ENCODE results near the gene LONP2.
"Not testable (repeated sequence)": the region's sequence is repeated elsewhere in the genome, so short reads cannot be mapped to it uniquely, and the experiment has no call there.

Gene LONP2

DNA sequence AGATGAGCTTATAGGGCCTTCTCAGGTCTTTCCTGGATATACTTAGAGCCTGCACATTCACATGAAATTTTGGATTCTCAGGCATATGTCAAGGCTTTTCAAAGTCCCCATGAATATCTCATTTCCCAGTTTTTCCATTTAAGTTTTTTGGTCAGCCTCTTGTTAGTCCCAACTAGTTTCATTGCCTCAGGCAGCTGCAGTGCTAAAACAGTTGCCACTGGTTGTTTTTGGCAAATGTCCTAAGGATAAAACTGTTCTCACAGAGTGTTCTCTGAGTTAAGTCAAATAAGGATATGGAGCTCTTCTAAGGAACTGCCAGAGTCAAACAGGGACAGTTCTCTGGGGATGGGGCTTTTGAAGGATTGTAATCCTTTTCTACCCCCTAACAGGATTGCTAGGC is 43.1 kb downstream of the LONP2 start:
- DNase-seq (ENCODE audit: low read depth in 2 of 3, low spot score in 2 of 3): no peak

DNA sequence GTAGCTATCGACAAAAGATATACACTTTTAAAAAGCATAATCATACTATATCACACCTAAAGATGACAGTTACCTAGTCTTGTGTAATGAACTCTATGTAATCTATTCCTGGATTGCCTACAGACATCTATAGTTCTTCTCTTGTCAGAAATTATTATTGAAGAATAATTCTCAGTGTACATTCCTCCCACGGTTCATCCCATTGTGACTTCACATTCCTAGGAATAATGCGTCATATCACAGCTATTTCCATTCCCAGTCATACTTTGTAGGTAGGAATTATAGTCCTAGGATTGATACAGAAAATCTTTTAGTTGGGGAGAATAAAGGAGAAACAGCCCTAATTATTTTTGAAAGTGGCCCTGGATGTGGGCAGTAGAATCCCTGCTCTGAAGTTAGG is 47.2 kb downstream of the LONP2 start:
- DNase-seq (ENCODE audit: low read depth in 2 of 3, low spot score in 2 of 3): no peak

- DNase-seq (ENCODE audit: low read depth in 2 of 3, low spot score in 2 of 3): no peak
Measured at GRCh38 chr16:48291754-48292153, 47.7 kb downstream of the LONP2 start.

DNA sequence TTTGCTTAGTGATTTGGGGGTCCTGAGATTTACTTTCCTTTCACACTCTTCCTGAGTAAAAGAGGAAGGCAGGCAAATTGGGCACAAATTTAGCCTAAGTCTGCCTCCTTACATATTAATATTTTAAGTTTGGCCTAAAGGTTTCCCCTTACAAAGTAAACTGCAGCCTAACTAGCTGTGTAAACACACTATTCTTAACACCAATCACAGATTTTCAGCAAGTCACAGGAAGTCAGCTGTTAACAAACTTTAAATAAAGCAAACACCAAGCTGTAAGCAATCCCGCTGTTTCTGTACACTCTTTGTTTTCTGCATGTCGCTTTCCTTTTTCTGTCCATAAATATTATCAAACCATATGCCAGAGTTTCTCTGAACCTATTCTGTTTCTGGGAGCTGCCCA is 48.4 kb downstream of the LONP2 start:
- no peak for DNase-seq (ENCODE audit: low read depth in 2 of 3, low spot score in 2 of 3)

GRCh38 chr16:48294724-48295123 is 50.6 kb downstream of the LONP2 start:
- no peak for DNase-seq (ENCODE audit: low read depth in 2 of 3, low spot score in 2 of 3)

GRCh38 chr16:48295488-48296281 is 51.6 kb downstream of the LONP2 start:
- DNase-seq (ENCODE audit: low read depth in 2 of 3, low spot score in 2 of 3): no peak

- DNase-seq (ENCODE audit: low read depth in 2 of 3, low spot score in 2 of 3): no peak
Measured at GRCh38 chr16:48299471-48299870, 55.4 kb downstream of the LONP2 start.

- DNase-seq (ENCODE audit: low read depth in 2 of 3, low spot score in 2 of 3): no peak
Measured at GRCh38 chr16:48300391-48300856, 56.3 kb downstream of the LONP2 start.

- no peak for DNase-seq (ENCODE audit: low read depth in 2 of 3, low spot score in 2 of 3)
Measured at GRCh38 chr16:48308535-48308934, 64.4 kb downstream of the LONP2 start.

DNA sequence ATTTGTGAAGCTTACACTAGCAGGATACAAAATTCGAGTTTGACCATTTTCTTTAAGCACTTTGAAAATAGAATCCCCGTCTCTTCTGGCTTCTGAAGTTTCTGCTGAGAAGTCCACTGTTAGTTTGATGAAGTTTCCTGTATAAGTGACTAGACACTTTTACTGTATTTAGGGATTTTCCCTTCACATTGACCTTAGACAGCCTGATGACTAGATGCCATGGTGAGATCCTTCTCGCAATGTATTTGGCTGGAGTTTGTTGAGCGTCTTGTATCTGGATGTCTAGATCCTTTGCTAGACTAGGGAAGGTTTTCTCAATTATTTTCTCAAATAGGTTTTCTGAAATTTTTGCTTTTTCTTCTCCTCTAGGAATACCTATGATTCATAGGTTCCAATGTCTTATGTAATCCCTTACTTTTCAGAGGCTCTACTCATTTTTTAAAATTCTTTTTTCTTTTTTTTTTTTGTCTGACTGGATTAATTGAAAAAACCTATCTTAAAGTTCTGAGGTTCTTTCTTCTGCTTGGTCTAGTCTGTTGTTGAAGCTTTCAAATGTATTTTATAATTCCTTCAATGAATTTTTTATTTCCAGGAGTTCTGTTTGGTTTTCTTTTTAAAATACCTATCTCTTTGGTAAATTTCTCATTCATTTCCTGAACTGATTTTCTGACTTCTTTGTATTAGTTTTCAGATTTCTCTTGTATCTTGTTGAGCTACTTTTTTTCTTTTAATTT is 67.0 kb downstream of the LONP2 start:
- DNase-seq (ENCODE audit: low read depth in 2 of 3, low spot score in 2 of 3): no peak

- DNase-seq (ENCODE audit: low read depth in 2 of 3, low spot score in 2 of 3): not testable (repeated sequence)
Measured at GRCh38 chr16:48313905-48314304, 69.8 kb downstream of the LONP2 start.

DNA sequence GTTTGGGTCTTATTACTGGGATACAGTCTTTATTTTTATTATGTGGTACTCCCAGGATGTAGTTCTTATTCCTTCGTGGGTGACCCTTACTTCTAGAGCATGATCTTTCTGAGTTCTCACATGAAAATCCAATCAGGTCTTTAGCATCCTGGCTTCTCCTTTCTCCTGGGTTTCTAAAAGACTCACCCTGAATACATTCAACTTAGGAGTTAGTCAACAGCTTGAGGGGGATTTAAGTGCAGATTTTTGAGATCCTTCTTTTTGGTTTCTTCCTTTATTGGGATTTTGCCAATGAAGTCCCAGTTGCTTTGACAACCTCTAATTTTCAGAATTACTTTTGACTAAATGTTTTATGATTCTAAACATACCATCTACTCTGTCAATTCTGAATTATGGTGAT is 72.9 kb downstream of the LONP2 start:
- no peak for DNase-seq (ENCODE audit: low read depth in 2 of 3, low spot score in 2 of 3)

GRCh38 chr16:48317614-48318315 is 73.7 kb downstream of the LONP2 start:
- no peak for DNase-seq (ENCODE audit: low read depth in 2 of 3, low spot score in 2 of 3)

GRCh38 chr16:48318630-48319029 is 74.5 kb downstream of the LONP2 start:
- no peak for DNase-seq (ENCODE audit: low read depth in 2 of 3, low spot score in 2 of 3)

GRCh38 chr16:48321317-48322036 is 77.4 kb downstream of the LONP2 start:
- DNase-seq (ENCODE audit: low read depth in 2 of 3, low spot score in 2 of 3): no peak

GRCh38 chr16:48323783-48324775 is 80.0 kb downstream of the LONP2 start:
- DNase-seq (ENCODE audit: low read depth in 2 of 3, low spot score in 2 of 3): no peak

DNA sequence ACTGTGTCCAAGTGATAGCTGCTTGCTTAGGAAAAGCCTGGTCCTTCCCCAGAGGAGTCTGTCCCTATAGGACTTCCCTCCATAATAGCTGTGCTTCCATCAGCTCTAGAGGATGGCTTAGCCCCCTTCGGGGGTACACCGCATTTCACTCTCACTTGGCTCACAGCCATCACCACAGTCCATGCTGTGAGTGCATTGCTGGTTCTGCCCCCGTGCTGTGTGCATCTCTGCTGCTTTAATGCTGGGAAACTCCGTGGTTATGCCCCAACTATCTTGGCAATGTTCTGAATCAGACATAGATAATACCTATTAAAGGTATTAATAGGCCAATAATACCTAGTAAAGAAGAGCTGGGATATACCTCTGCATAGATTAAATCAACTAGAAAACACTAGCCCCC is 82.8 kb downstream of the LONP2 start:
- DNase-seq (ENCODE audit: low read depth in 2 of 3, low spot score in 2 of 3): no peak

DNA sequence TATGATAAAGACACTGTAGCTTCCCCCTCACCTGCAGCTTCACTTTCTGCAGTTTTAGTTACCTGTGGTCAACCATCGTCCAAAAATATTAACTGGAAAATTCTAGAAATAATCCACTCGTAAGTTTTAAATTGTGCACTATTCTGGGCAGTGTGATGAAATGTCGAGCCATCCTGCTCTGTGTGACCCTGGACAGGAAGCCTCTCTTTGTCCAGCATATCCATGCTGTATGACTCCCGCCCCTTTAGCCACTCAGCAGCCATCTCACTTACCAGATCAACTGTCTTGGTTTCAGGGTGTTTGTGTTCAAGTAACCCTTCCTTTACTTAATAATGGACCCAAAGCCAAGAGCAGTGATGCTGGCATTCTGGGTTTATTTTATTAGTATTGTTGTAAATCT is 85.0 kb downstream of the LONP2 start:
- DNase-seq (ENCODE audit: low read depth in 2 of 3, low spot score in 2 of 3): no peak

- DNase-seq (ENCODE audit: low read depth in 2 of 3, low spot score in 2 of 3): no peak
Measured at GRCh38 chr16:48330189-48330840, 86.2 kb downstream of the LONP2 start.

DNA sequence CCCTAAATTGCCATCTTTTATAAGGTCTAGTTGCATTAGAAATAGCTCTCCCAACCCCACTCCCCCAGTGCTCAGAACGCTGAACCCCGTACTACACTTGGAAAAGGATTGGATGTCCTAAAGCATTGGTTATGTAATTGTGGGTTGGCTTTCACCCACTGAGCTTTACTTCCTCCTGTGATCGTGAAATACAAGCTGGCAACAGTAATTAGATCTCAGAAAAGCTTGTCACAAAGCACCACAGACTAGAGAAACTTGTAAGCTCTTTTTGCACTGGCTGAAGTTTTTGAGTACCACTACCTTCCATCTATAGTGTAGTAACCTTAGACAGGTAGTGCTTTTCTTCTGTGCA is 86.7 kb downstream of the LONP2 start:
- no peak for DNase-seq (ENCODE audit: low read depth in 2 of 3, low spot score in 2 of 3)

All from activated CD8-positive, alpha-beta memory T cell treated with anti-CD3 and anti-CD28 coated beads for 48 hours (primary cell).